Head of caudate nucleus (tissue), 42 donors: ENCODE results near the gene RGS21.
"Not testable (repeated sequence)": the region's sequence is repeated elsewhere in the genome, so short reads cannot be mapped to it uniquely, and the experiment has no call there.

Experiments used
- DNase-seq, 42 donors: peaks; one replicate each; pipeline versions ENCODE4 v3.0.0 to v3.0.0-alpha.2; 2020 to 2021; ENCODE audit warnings: mixed read lengths in 7 of 42
- intact Hi-C: fragments of 100-400 bp; cut with DNase I; formaldehyde crosslinking; loops from one replicate; pipeline ENCODE4 v1.15.0; 2022

RGS21 gene, protein sequence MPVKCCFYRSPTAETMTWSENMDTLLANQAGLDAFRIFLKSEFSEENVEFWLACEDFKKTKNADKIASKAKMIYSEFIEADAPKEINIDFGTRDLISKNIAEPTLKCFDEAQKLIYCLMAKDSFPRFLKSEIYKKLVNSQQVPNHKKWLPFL

DNA sequence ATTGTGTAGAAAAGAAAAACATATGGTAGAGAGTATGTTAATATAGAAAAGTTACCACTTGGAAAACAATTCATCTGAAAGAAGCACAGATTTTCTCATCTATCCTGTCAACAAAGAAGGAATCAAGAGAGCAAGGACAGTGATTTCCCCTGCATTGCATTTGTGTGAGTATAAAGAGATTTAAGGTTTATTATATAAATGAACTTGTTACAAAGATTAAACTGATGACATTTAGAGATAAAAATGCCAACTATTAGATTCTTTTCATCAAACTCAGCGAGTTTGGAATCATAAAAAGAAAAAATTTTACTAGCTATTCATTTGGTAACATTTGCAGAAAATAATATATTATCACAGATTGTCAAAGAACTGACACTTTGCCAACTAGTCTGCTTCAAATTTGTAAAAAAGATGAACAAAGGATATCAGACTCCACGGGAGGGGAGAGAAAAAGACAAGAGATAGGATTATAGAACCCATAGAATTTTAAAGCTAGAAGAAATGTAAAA, at the start of gene RGS21:
Gene RGS21, plus strand, starts transcription at position 51 of the 509 bp plus-strand sequence. CDS start 26,045 bp downstream, outside the sequence.
- DNase-seq = no peak
- intact Hi-C loops = no loop called here

DNA sequence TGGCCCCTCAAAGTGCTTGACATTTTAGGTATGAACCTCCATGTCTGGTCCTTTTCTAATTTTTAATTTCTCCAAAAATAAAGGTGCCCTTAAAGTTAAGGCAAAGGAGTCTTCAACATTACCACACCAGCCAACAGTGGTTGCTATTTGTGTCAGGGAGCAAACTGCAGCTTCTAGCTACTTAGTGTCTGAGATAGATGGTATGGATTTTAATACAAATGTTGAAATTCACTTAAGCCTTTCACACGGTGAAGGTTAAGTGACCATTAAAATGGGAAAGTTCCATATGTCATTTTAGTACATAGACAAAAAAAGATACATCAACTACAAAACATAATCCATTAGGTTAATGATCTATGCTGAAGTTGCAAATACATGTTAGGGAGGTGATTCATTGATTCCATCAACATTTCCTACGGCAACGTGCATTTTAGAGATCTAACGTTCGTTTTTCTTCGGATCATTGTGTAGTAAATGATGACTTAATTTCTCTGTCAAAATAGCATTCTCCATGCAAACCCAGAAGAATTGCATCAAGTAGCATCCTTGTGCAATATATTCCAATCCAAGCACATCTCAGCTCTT, 48.2 kb upstream of the RGS21 start:
- intact Hi-C loops = no loop called here
- DNase-seq = no peak

DNA sequence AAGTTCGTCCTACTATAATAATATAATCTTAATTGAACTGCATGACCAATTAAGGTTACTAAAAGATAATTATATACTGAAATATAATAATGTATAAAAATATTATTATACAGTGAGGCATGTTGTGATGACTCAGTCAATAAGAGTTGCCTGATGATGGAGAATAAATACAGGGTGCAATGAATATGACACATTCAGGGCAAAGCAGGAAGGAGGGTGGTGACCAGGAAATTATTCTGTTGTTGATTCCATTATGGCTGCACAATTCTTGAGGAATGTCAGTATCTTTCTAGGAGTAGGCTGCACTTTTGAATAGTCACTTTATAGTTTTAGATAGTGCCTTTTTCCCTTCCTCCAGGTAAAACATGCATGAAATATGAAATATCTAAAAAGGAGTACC, 46.4 kb upstream of the RGS21 start:
- no peak for DNase-seq
- intact Hi-C loops = no loop called here

DNA sequence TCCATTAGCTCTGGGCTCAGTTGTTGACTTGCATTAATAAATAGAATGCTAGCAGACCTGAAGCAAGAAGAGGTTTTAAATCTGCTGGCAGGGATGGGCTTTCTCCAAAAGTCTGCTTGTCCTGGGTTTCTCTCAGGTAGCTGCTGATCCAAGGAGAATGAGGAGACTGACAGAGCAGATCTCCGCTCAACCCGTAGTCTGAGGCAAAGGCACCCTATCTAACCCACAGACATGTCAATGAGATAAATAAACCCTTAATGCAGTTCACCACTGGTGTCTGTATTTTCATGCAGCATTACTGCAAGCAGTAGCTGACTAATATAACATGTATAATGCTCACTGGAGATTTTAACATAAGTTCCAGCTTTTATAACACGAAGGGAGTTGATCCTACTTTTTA, 44.1 kb upstream of the RGS21 start:
- intact Hi-C loops = no loop called here
- DNase-seq = no peak

- intact Hi-C loops = no loop called here
- no peak for DNase-seq
These were observed 42.2 kb upstream of the RGS21 start for GRCh38 chr1:192274588-192274987.

DNA sequence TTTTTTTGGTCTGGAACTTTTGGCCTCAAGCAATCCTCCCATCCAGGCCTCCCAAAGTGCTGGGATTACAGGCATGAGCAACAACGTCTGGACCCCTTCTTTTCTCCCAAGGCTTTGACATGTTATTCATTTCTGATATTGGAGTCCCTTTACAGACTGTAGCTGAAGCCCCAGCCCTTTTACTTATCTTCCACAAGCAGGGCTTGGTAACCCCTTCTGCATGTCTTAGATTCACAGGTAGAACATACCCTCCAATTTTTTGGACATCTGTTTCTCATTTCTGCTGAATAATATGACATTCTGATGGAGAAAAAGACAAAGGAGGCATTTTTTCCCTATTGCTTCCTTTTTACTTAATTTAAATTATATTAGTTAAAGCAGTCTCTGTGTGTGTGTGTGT, 39.2 kb upstream of the RGS21 start:
- DNase-seq = no peak
- intact Hi-C loops = no loop called here

GRCh38 chr1:192284927-192285326, 31.9 kb upstream of the RGS21 start:
- DNase-seq = no peak
- intact Hi-C loops = no loop called here

DNA sequence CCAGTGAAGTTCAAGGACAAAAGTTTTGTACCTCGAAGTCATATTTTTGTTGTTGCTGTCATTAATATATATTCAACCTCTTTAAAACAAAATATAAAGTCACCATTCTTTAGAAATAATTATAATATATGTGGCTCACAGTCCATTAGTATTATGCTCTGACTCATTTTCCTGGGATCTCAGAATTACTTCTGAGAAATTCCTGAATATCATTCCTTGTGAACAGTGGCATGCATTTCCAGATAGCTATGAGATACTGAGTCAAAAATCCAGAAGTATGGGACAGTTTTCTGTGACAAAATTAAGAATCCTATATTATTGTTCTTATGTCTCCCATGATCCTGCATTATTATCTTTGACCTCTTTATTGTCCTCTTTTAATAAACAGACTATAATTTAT, 13.8 kb upstream of the RGS21 start:
- no peak for DNase-seq
- intact Hi-C loops = no loop called here

- intact Hi-C loops, DNase-seq: not testable (repeated sequence)
These were observed 8.5 kb upstream of the RGS21 start for GRCh38 chr1:192308314-192308713.

- peak in 4 of 42 donors; percentile 7 to 18 (median 12) for DNase-seq
- intact Hi-C loops = no loop called here
These were observed 5.5 kb upstream of the RGS21 start for GRCh38 chr1:192311281-192311680.

GRCh38 chr1:192327997-192328396, 11.2 kb downstream of the RGS21 start:
- intact Hi-C loops = no loop called here
- no peak for DNase-seq

GRCh38 chr1:192342842-192343241, 26.1 kb downstream of the RGS21 start:
- intact Hi-C loops = no loop called here
- DNase-seq = peak in 3 of 42 donors; percentile 5 to 17 (median 8)

- intact Hi-C loops = no loop called here
- DNase-seq = no peak
These were observed 26.6 kb downstream of the RGS21 start for GRCh38 chr1:192343344-192343743.

DNA sequence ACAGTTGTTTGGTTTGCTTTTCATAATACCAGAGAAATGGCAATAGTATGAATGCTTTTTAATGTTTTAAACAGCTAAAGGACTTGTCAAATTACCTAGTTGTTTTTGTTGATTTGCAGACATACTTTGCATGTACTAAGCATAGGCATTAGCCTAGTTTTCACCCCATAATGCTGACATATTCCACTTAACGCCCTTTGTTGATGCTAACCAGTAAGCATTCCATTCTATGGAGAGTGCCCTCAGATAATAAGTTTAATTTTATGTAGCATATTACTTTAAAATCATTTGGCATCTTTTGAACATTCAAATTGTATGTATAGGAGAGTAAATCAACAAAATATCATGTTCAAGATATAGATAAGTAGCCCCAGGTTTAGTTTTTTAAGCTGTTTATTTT, 32.5 kb downstream of the RGS21 start:
- DNase-seq = no peak
- intact Hi-C loops = no loop called here

DNA sequence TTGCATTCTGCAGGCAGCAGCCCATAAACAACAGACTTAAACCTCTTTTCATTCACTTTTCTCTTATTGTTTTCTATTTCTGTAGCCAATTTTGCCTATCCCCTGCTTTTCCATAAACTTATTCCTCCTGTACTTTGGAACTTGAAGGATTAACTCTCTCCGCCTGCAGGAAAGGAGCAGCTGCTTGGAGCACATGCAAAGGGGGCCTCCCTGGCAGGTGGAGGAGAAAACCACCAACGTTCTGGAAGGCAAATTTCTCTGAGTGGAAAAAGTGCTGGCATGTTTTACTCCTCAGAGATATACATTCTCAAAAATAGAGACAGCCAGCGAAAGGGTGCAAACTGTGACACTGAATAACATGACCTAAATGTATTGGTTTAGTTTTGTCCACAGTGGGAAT, 33.6 kb downstream of the RGS21 start:
- no peak for DNase-seq
- intact Hi-C loops = no loop called here

DNA sequence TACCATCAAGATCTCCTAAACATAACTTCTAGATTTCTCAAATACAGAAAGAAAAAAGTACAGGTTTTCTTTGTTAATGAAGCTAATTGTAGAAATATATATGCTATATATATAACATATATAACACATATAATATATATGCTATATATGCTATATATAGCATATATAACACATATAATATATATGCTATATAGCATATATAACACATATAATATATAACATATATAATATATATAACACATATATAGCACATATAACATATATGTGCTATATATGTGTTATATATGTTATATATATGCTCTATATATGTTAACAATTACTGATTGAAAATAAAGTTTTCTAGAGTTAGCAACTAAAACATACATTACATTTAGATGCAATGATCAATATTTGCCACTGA, 34.8 kb downstream of the RGS21 start:
- no peak for DNase-seq
- intact Hi-C loops = no loop called here

GRCh38 chr1:192357924-192358323, 41.1 kb downstream of the RGS21 start:
- DNase-seq = peak in 1 of 42 donors; percentile 2
- intact Hi-C loops = no loop called here

GRCh38 chr1:192358402-192358801, 41.6 kb downstream of the RGS21 start:
- no peak for DNase-seq
- intact Hi-C loops = no loop called here

GRCh38 chr1:192358822-192359221, 42.0 kb downstream of the RGS21 start:
- no peak for DNase-seq
- intact Hi-C loops = no loop called here

DNA sequence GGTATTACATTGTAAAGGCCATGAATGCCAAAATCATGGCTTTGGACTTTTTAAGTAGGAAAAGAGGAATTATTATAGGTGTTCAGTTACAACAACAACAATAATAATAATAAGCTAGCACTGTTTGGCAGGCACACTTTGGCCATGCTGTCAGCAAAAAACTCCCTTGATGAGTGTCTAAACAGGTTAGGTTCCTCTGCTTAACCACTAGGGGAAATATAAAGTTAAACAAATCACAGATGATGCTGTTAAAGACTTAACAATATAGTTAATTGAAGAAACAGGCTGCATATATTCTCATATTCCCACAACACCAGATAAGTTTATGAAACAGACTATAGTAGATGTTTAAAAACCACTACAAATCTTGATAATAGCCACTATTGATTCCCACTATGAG, 46.4 kb downstream of the RGS21 start:
- DNase-seq = no peak
- intact Hi-C loops = no loop called here

DNA sequence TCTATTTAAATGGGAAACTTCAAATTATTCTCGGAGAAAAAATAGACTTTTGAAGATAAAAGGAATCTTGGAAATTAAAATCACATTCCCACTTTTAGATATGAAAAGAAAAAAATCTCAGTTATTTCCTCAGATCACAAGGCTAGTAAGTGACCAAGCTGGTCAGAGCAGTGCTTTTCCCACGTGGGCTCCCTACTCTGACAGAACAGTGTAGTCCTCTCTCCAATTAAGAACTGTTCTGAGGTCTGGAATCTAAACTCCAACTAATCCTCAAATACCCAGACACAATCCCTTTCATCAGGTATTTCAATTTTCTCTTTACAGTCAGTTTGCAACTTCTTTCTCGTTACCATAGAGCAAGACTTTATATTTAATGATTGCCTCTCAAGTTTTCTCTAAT, 50.6 kb downstream of the RGS21 start:
- no peak for DNase-seq
- intact Hi-C loops = no loop called here
